Measurements from ENCODE around the gene TRPC6.

Gene TRPC6

DNA sequence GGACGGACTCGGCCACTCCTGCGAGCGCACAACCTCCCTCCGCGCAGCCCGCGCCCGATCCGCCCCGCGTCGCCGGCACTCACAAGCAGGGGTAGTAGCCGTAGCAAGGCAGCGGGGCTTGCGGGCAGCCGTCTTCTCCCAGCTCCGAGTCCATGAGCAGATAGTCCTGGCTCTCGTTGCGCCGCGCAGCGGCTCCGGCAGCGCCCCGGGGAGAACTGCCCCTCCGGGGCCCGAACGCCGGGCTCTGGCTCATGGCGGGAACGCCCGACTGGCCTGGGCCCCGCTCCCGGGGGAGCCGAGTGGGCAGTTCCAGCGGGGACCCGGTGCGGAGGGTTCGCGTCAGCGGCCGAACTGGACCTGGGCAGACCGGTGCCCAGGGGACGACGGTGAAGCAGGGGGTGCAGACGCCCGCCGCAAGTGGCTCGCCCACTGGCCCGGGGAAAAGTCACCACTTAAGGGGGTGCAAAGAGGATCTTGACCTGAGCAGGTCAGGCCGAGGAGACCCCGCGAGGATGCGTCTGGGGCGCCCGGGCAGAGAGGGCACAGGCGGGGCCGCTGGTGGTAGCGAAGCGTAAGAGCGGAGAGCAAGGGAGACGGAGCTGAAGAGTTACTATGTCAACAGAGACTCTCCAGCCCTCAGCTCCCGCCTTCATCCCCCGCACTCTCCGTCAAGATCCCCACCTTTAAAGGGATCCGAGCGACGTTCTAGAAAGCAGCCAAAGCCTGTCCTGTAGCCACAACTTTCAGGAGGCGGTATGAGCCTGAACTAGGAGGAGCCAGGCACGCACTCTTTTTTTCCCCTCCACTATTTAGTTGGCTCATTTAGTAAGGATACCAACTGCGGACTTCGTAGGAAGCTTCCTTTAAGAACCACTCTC is at the start of gene TRPC6:
Gene TRPC6, minus strand, starts transcription at position 757 of the 878 bp plus-strand sequence. Its CDS starts 504 bp downstream, at position 253.
- no peak for DNase-seq

DNA sequence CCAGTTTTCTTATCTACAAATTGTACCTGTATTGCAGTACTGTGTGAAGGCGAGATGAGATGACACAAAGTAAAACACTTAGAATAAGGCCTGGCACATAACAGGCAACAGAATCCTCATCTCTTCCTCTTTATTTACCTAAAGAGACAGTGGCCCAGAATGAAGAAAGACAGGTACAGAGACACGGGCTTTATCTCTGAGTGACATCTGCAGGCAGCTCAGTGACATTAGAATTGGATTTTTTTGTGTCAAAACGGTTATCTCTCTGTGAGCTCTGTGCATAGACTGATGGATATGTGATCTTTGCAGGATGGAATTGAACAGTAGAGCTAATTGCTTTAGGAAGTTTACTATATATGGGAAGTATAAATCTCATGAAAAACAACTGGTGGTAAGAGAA is 36.2 kb upstream of the TRPC6 start:
- DNase-seq = no peak

DNA sequence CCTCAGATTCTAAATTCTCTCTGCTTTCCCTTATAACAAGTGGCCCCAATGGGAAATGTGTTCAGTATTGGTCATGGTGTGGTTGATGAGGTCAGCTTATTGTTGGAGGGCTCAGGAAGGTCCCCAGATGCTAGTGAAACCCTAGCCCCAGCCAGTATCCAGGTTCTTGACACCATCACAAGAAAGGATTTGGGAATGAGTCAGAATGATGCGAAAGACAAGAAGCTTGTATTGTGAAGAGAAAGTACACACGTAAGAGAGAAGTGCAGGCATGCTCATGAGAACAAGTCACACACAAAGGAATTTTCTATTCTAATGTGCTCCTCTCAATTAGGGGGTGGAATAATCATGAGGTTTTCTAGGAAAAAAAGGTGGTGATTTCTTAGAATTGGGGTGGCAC is 34.9 kb upstream of the TRPC6 start:
- no peak for DNase-seq

DNA sequence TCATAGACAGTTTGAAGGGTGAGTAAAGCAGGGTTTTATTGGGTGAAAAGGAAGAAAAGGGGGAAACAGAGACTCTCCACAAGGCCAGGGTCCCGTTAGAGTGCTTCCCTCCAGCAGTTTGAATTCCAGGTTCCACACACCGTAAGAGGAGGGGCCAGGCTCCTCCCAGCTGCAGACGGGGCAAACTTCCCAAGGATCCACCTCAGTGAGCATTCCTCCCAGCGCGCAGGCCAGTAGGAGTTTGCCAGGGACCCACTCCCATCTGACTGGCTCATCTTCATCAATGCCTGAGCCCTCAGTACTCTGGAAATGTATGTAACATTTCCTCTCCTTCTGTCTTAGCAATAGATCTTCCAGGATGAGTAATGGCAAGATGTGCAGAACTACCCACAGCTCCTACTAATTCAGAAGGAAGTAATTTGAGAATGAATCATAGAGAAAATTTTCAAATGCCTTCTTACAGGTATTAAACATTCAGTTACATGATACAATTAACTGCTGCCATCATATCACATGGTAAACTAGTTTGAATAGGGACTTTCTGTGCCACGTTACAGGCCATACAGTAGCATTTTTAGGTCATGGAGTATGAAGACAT is 34.0 kb upstream of the TRPC6 start:
- DNase-seq = no peak

DNA sequence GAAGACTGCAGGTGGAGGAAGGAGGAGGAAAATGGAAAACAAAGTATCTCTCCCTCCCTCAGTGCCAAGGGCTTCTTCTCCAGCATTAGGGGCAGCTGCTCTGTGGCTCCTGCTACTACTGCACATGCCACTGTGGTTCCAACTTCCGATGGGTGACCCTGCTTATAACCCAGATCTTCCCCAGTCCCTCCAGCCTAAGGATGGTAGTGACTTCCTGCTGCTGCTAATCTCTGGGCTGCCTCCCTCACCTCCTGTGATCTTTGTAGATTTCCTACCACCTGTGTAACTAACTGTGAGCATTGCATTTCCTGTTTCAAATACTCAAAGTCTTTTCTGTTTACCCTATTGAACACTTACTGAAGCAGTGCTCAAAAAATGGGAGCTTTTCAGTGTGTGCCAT is 28.7 kb upstream of the TRPC6 start:
- DNase-seq = no peak

DNA sequence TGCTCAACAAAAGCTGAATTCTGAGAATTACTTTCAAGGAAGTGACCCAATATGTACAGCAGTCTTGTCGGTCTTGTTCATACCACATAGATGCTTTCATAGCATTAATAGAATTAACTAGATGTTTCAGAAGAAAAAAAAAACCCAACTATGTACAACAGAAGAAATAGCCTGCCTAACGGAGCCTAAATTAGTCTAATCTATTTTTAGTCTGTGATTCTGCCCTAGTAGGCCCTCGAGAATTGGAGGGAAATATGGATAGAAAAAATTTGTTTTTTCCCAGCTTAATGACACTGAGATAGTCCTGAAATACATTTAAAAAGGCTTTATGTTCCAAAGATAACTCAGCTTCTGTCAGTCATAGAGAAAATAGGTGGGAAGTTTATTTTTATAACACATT is 17.1 kb upstream of the TRPC6 start:
- no peak for DNase-seq

DNA sequence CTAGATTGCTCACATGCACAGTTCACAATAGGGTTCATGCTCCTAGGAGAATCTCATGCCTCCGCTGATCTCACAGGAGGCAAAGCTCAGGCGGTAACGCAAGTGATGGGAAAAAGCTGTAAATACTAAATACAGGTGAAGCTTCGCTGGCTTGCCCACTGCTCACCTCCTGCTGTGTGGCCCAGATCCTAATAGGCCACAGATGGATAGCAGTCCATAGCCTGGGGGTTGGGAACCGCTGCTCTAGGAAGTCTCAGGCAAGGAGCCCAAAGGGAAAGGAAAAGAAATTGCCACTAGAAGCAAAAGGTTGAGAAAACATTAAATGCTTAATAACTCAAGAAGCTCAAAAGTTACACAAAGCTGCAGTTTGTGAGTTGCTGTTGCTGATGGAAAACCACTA is 3.2 kb upstream of the TRPC6 start:
- no peak for DNase-seq

DNA sequence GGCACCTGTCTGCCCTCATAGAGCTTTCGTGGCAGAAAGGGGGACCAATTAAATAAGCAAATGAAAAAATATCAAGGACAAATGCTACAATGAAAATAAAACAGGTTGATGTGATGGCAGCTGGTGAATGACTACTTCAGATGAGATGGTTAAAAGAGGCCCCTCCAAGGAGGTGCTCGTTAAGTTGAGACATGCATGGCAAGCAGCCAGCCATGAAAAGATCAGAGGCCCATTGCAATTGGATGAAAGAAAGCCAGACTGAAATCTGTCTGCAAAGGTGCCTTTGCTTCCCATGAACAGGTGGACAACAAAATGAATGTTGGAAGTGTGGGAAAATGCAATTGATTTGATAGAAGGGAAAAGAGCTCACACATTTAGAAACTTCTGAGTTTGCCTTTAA is 848 bp upstream of the TRPC6 start:
- DNase-seq = no peak

DNA sequence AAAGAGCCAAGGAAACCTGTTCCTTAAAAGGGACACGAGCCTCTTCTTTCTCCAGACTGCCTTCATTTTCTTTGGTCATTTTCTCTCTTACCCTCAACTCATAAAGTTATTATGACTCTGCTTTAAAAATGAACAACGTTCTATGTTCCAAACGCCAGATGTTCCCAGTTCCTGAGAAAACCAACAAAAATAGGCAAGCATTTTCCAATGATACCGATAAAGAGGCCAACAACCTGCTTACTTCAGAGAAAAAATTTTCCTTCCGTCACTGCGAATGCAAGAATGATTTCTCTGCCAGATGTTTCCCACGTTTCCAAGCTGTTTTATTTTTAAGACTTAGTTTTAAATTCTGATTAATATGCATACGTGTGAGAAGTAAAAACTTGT is 315 bp upstream of the TRPC6 start:
- DNase-seq = no peak

DNA sequence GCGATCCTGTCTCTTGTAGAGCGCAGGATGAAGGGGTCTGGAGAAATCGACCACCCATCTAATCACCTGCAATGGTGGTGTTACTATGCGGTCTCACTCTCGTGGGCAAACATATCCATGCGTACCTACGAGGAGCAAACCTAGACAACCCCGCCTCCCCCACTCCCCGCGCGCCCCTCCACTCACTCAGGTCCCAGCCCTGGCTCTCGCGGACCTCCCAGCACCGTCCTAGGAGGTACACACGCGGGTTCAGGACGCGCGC is 887 bp downstream of the TRPC6 start:
- DNase-seq = no peak

DNA sequence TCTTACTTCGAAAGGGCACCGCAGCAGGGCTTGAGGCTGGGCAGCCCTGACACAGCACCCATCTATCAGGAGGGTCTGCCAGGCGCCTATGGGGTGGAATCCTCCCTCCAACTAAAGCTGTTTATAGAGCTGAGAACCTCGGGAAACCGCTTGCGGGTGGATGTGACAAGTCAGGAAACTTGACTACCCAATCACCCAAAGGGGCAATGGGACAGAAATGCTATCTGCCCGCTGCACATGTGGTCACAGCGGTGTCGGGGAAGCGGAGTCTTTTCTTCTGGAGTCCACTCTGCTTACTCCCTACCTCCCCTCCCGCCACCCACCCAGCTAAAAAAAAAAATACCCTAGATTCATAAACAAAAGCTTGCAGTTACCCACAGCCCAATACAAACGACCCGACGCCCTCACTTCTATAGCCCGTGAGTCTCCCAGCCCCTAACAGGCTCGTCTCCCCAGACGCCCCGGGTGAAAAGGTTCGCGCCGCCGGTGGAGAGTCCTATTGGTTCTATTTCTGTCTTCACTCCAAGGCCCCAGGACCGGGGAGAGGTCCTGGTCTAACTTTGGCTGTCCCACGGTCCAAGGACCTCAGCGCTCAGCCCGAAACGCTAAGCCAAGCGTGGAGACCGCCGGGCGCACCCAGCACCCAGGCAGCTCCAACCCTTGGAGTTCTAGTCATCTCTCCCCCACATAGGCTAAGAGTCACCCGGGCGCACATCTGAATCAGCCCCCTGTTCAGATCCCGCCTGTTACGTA is 1.4 kb downstream of the TRPC6 start:
- DNase-seq = no peak

DNA sequence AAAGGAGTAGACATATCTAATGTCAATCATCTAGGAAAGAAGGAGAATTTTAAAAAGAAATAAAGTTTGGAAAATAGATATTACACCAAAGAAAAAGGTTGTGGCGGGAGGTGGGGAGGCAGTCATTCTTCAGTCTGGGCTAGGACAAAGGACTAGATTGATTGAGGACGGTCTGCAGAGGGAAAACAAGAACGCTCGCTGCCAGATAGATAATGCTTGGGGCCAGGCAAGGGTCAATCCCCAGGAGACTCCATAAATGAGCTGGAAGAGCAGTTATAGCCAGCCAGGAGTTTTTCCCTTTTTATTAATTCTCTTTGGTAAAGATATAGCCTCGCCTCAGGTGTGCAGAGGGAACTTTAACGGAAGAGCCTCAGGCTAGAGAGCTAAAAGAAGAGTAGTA is 6.3 kb downstream of the TRPC6 start:
- DNase-seq = no peak

DNA sequence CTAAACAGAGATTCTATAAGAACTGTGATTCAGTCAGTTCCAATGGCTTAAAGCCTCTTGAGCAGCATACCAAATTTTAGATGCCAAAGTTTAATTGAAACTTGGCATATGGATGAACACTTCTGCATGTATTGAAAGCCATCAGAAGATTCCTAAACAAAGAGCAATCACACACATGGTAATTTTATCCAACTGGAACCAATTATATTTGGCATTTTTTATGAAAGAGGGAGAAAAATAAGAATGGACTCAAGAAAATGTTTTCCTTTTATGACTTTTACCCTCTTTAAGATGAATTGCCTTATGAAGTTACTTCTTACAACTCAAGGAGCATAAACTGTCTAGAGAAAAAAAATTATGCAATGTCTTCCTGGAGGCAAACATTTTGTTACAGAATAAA is 7.4 kb downstream of the TRPC6 start:
- no peak for DNase-seq

DNA sequence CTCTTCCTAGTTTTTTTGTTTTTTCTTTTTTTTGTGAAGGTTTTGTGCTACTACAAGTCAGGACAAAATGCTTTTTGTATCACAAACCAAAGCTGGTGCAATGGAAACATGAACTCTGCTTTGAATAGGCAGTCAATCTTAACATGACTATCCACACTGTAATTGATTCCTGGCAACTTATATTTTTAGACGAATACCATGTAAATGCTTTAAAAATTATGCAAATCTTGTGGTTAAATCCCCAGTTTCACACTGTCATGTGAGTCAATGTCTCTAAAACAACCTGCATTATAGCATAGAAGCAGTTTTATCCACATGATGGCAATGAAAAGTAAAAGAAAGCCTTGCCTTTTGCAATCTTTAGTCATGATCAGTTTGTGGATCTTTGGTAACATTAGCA is 8.9 kb downstream of the TRPC6 start:
- no peak for DNase-seq

DNA sequence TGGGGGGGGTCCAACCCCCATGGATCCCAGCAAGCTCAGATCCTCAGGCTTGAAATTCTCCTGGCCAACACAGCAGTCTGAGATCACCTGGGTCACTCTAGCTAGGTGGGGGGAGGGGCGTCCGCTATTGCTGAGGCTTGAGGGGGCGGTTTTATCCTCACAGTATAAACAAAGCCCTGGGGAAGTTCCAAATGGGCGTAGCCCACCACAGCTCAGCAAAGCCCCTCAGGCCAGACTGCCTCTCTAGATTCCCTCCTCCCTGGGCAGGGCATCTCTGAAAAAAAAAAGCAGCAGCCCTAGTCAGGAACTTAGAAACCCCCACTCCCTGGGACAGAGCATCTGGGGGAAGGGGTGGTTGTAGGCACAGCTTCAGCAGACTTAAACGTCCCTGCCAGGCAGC is 16.7 kb downstream of the TRPC6 start:
- DNase-seq = no peak

DNA sequence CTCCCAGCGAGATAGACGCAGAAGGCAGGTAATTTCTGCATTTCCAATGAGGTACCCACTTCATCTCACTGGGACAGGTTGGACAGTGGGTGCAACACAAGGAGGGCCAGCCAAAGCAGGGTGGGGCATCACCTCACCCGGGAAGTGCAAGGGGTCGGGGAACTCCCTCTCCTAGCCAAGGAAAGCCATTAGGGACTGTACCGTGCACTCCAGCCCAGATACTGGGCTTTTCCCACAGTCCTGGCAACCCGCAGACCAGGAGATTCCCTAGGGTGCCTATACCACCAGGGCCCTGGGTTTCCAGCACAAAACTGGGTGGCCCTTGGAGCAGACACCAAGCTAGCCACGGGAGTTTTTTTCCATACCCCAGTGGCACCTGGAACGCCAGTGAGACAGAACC is 17.2 kb downstream of the TRPC6 start:
- DNase-seq = no peak

DNA sequence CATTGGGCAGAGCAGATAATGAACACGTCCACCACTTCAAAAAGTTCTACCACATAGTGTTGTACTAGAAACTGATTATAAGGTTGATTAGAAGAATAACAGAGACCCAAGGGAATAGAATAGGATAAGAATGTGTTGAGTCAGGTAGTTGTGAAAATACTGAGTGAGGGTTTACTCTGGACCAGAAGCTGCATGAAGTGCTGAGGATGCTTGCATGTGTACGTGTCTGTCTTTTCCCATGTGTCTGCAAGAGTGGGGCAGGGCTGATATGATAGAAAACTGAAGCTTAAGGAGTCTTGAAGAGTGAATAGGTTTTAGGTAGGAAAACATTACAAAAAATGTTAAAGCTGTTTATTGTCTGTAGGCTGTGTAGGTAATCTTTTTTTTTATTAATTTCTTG is 20.6 kb downstream of the TRPC6 start:
- DNase-seq = no peak

DNA sequence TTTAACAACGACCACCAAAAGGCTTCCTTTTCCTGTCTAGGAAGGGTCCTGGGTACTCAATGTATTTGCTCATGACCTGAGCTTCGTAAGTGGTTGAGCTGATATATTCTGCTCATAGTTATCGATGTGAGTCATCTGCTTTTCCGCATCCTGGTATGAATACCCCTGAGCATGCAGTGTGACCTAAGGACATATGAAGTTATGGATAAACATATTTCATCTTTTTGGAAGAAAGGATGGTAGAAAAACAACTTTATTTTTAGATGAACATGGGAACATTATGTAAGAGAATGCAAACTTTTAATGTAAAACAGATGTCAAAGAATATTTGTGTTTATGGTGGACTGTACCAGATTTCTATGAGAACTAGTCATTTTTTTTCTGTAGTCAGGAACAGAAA is 28.4 kb downstream of the TRPC6 start:
- DNase-seq = no peak

DNA sequence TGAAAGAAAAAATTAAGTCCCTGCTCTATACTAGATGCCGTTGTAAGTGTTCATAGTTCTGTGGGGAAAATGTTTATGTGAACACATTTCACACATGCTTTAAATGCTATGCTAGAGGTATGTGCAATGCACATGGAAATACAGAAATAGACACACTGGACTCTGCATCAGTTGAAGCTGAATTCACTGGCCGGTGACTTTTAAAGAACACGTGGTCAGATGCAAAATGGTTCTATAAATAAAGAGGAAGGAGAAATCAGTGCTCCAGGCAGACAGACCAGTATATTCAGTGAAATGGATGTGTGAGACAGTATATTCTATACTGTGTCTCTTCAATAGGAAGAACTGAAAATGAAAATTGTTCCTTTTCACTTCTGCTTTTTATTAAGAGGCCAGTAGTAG is 29.9 kb downstream of the TRPC6 start:
- DNase-seq = no peak

DNA sequence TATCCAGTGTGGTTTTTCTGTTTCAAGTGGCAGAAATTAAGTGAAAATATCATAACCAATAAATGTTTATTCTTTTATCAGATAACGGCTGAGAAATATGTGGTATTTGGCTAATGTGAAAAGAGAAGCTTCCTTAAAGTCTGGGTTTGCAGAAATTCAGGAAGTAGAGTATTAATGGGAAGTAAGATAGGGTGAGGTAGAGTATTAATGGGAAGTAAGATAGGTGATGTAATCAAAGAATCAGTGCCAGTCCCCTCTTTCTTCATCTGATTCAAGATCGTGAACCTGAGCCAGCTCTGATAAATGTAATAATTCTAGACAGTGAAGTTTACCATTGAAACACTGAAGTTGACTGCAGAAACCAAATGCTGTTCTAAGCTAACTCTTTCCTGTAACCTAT is 30.9 kb downstream of the TRPC6 start:
- no peak for DNase-seq

DNA sequence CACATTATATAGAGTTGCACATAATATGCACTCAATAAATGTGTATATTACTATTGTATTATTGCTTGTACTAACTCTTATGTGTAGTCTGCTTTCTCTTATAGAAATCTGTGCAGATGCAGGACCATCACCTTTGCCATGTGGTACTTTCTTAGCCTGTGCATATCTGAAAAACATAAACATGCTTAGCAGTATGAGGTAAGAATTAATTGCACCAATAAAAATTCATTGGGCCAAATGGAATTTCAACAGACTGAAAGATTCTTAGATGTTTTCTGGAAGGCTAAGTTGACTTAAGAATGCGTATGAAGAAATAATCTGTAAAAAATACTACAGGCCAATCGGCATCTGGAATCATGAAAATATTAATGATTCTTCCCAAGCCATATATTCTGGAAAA is 55.3 kb downstream of the TRPC6 start:
- DNase-seq = no peak

DNA sequence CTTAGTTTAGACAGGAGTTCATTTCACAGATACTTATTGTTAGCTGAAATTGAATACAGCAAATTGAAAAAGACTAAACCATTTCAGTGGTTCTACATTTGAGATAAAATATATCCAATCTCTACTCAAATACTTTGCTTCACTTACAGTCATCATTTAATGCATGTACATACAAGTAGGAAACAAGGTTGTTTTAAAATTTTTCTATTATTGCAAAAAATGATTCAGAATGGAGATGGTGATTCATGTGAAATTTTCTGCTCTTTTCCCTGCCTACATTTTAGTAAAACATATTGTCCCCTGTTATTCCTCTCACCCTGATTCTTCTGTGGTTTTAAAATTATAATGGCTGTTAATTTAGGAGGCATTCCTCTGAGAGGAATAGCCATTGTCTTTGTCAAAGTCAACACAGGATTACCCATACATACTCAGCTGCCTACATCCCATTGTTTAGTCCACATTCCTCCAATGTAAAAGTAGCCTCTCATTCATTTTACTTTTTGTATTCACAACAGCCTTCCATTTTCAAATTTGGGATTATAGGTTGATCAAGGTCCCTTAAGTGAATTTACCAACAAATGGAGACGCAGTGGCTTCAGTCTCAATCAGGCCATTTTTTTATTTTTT is 60.1 kb downstream of the TRPC6 start:
- DNase-seq = no peak

DNA sequence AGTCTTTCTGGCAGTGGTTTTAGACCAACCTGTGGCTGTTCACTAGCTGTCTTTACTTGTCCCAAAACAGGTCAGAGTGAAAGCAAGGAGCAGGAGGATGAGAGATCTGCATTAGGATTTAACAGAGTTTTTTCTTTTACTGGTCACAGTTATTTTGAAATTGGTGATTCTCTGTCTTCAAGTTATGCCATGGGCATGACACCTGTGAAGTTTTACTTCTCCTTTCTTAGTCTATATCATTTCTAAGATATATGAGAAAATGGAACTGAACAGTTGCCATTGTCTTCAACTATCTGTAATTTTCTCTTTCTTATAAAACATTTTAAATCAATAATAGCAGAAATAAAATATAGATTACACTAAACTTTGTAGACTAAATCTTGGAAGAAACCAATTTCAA is 60.6 kb downstream of the TRPC6 start:
- no peak for DNase-seq

DNA sequence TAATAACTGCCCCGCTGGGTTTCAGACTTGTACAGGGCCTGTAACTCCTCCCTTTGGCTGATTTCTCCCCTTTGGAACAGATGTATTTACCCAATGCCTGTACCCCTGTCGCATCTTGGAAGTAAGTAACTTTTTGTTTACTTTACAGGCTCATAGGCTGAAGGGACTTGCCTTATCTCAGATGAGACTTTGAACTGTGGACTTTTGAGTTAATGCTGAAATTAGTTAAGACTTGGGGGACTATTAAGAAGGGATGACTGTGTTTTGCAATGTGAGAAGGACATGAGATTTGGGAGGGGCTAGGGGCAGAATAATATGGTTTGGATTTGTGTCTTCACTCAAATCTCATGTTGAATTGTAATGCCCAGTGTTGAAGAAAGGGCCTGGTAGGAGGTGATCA is 62.0 kb downstream of the TRPC6 start:
- DNase-seq = no peak

All from activated CD4-positive, alpha-beta T cell treated with anti-CD3 and anti-CD28 coated beads for 48 hours (primary cell).